ENCODE measurements around the gene UBAC2.

UBAC2 gene

DNA sequence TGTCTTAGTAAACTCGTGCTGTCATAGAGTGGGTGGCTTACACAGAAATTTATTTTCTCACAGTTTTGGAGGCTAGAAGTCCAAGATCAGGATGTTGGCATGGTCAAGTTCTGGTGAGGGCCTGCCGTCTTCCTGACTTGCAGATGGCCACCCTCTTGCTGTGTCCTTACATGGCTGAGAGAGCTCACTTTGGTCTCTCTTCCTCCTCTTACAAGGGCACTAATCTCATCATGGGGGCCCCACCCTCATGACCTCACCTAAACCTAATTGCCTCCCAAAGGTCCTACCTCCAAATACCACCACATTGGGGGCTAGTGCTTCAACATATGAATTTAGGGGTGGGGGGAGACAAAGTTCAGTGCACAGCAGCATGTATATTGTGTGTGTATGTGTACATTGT lies 71.8 kb downstream of the UBAC2 start:
- no peaks in the 10 kb centered on the region for H3K36me3 ChIP-seq (replicated peaks)
- in situ Hi-C loops (cut with HindIII; ENCODE audit: low pct_ligation_motif_present, low sequenced_read_pairs) = no loop called here
- no peak overlapping the region for H3K4me3 ChIP-seq (ENCODE audit: low read depth, low read length)
- H3K27me3 ChIP-seq (replicated peaks) = no peaks in the 10 kb centered on the region
- no peak overlapping the region for H3K27ac ChIP-seq
- no peak for DNase-seq
- no peak for TF ChIP-seq CTCF (IDR thresholded peaks at IDR 0.05; ENCODE audit: low read depth, low read length, missing control alignments)

GRCh38 chr13:99273128-99273527 lies 72.5 kb downstream of the UBAC2 start:
- in situ Hi-C loops (cut with HindIII; ENCODE audit: low pct_ligation_motif_present, low sequenced_read_pairs) = no loop called here
- H3K27ac ChIP-seq = no peak overlapping the region
- no peak for DNase-seq
- no peak for TF ChIP-seq CTCF (IDR thresholded peaks at IDR 0.05; ENCODE audit: low read depth, low read length, missing control alignments)
- H3K4me3 ChIP-seq (ENCODE audit: low read depth, low read length) = no peak overlapping the region
- no peaks in the 10 kb centered on the region for H3K36me3 ChIP-seq (replicated peaks)
- H3K27me3 ChIP-seq (replicated peaks) = no peaks in the 10 kb centered on the region

- no peak overlapping the region for H3K4me3 ChIP-seq (ENCODE audit: low read depth, low read length)
- in situ Hi-C loops (cut with HindIII; ENCODE audit: low pct_ligation_motif_present, low sequenced_read_pairs) = no loop called here
- peak; percentile 69 for DNase-seq
- no peak overlapping the region for H3K27ac ChIP-seq
- no peaks in the 10 kb centered on the region for H3K27me3 ChIP-seq (replicated peaks)
- H3K36me3 ChIP-seq (replicated peaks) = no peaks in the 10 kb centered on the region
- TF ChIP-seq CTCF (IDR thresholded peaks at IDR 0.05; ENCODE audit: low read depth, low read length, missing control alignments) = no peak
Observed at GRCh38 chr13:99275093-99275469, 74.4 kb downstream of the UBAC2 start.

- Histone ChIP-seq H3K27ac (no peak overlapping the region), H3K4me3 (ENCODE audit: low read depth, low read length) (no peak overlapping the region), H3K27me3 (replicated peaks) (no peaks in the 10 kb centered on the region), H3K36me3 (replicated peaks) (no peaks in the 10 kb centered on the region)
- peak; percentile 15 for TF ChIP-seq CTCF (IDR thresholded peaks at IDR 0.05; ENCODE audit: low read depth, low read length, missing control alignments)
- in situ Hi-C loops (cut with HindIII; ENCODE audit: low pct_ligation_motif_present, low sequenced_read_pairs) = no loop called here
- DNase-seq = no peak
Observed at GRCh38 chr13:99276706-99277105, 76.1 kb downstream of the UBAC2 start.

DNA sequence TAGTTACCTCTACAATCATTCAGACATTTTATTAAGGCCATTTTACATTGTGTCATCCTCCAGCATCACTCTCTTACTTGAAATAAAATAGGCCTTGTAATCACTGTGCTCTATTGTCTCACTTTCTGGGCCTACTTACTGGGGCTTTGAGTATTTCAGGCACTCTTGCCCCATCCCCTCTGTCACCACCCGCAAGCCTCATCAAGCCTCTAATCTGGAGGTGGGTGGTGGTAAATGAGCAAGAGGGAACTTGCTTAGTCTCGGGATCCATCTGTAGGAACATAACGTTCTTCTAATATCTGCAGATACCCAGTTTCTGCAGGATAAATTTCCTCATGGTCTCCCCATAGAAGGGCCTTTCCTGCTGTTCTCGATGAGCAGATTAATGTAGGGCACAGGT lies 77.0 kb downstream of the UBAC2 start:
- DNase-seq = no peak
- H3K27ac ChIP-seq = no peak overlapping the region
- H3K4me3 ChIP-seq (ENCODE audit: low read depth, low read length) = no peak overlapping the region
- no peaks in the 10 kb centered on the region for H3K36me3 ChIP-seq (replicated peaks)
- no peak for TF ChIP-seq CTCF (IDR thresholded peaks at IDR 0.05; ENCODE audit: low read depth, low read length, missing control alignments)
- H3K27me3 ChIP-seq (replicated peaks) = no peaks in the 10 kb centered on the region
- in situ Hi-C loops (cut with HindIII; ENCODE audit: low pct_ligation_motif_present, low sequenced_read_pairs) = no loop called here

DNA sequence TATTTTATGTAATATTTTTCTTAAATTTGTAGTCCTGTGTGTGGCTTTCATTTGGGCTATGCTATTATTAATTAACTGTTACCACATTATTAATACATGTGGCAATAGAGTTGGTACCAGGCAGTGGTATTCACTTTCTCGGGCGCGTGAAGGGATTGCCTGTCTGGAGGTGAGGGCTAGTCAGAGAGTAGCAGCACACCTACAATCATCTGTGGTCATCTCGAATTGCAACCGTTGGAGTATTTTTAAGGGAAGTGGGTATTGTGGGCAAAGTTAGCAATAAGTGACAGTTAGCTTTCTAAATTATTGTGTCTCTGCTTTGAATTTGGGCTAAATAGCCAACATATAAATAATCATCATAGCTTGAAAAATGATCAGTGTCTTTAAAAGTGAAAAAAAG lies 77.5 kb downstream of the UBAC2 start:
- Histone ChIP-seq H3K36me3 (replicated peaks) (no peaks in the 10 kb centered on the region), H3K27me3 (replicated peaks) (no peaks in the 10 kb centered on the region), H3K27ac (no peak overlapping the region), H3K4me3 (ENCODE audit: low read depth, low read length) (no peak overlapping the region)
- DNase-seq = no peak
- in situ Hi-C loops (cut with HindIII; ENCODE audit: low pct_ligation_motif_present, low sequenced_read_pairs) = no loop called here
- no peak for TF ChIP-seq CTCF (IDR thresholded peaks at IDR 0.05; ENCODE audit: low read depth, low read length, missing control alignments)
